GM21526 (cell line): ENCODE data around the gene RHBDL1.

Source experiments
- ATAC-seq: cut with Tn5 transposase; IDR thresholded peaks from one replicate; pipeline ENCODE4 v1.9.1; 2021; ENCODE audit warnings: moderate library complexity; ENCODE audit not compliant: unreplicated experiment, low FRiP score

Gene RHBDL1

DNA sequence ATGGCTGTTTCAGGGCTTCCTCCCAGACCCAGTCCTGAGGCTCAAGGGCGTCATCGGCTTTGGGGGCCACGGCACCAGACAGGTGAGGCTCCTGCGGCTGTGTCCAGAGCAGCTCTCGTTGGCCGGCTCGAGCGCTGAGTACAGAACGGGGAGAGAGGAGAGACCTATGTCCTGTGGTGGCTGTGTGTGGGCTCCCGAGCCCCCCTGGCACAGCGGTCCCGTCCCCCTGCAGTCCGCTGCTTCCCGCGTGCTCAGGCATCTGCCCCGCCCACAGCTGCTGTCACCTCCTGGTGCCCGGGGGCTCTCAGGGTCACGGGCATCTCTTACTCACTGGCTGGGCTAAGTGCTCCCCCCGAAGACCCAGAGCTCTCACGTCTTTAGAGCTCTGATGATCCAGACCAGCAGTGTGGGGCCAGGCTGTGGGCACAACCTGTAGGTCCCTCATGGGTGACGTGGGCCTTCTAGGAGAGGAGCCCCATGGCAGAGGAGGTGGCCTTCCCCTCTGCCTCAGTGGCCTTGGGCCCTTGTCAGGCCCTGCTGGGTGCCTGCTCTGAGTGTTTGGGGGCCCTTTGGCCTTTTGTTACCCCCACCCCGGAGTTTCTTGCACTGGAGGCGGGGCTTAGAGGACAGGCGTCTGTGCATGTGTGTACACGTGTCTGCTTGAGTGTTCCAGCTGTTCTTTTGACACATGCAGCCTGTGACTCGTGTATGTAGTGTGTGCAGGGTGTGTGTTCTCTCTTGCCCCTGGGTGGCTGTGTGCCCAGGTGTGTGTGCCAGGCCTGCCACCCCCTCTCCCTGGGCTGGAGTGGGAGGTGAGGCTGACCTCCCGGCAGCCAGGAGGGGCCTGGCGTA, 22.8 kb upstream of the RHBDL1 start:
- ATAC-seq, result no peak

DNA sequence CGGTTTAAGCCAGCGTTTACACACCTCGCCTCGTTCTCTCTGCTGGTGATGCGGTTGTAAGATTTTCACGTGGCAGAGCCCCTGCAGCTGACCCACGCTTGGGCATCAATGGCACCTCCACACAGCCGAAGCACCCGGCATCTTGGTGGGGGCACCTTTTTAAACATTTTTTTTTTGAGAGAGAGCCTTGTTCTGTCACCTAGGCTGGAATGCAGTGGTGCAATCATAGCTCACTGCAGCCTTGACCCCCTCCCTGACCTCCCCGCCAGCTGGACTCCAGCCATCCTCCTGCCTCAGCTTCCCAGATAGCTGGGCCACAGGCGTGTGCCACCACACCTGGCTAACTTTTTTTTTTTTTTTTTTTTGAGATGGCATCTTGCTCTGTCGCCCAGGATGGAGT, 21.4 kb upstream of the RHBDL1 start:
- ATAC-seq, result no peak

DNA sequence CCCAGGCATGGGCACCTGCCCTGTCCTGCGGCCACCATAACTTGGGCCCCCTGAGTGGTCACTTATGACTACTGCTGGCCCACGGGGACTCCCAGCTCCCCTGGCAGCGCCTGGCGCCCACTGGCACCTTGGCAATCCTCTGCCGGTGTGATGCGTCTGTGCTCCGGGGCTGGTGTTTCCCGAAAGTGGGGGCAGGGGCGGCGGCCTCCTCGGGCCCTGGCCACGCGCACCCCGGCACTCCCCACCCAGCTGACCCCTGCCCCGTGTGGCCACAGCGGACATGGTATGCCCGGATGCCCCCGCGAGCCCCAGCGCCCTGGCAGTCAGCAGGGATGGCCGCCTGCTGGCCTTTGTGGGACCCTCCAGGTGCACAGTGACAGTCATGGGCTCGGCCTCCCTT, 18.0 kb upstream of the RHBDL1 start:
- no peak for ATAC-seq

DNA sequence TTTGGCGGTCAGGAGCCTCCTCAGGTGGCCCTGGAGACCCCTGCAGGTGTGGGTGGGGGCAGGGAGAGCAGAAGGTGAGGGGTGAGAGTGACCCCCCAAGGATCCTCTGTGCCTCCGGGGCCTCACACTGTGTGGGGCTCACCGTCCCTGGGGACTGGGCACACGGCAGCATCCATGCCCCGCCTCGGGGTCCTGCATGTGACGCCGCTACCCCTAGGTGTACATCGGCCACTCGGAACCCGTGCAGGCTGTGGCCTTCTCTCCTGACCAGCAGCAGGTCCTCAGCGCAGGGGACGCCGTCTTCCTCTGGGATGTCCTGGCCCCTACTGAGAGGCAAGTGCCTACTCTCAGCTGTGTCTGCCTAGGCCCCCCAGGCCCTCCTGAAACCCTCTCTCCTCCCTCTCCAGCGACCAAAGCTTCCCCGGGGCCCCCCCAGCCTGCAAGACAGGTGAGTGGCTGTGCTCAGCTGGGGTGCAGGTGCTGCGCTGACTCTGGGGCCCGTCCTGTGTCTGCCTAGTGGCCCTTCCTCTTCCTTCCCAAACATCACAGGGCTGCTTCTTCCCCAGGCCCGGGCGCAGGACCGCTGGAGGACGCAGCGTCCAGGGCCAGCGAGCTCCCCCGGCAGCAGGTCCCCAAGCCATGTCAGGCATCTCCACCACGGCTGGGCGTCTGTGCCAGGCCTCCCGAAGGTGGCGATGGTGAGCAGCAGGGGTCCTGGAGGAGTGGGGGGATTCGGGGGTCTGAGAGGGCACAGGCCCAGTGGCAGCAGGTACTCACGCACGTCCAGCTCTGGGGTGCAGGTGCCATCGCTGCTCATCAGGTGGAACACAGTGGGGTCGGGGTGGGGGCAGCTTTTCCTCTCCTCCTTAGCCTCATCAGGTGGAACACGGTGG, 16.5 kb upstream of the RHBDL1 start:
- ATAC-seq, result no peak

DNA sequence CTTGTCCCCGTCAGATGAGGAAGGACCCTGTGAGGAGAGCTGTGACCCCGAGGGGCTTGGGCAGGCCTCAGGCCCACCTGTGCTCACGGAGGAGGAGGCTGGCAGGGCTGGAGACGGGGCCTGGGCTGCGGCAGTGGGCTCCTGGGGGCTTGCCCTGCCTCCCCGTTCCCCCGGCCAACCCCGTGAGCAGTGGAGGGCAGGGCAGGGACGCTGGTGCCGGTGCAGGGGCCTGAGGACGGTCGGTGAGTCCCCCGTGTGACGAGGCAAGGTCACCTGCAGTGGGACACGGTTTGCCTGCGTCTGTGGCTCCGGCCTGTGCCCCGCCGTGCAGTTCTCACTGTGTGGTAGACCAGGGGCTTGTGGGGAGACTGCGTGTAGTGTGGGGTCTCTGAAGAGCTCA, 15.9 kb upstream of the RHBDL1 start:
- no peak for ATAC-seq

DNA sequence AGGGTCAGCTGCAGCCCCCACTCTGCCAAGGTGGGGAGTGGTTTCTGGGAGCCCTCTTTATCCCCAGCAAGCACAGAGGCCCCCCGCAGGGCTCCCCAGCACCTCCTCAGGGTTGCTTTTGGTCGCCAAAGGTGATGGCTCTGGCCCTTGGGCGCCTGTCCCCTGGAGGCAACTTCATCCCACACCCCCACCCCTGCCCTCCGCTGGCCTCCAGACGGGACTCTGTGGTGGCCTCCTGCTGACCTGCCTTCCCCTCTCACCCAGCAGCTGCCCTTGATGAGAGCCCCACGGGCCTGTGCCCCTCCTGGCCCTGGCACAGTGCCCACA, 15.4 kb upstream of the RHBDL1 start:
- no peak for ATAC-seq

DNA sequence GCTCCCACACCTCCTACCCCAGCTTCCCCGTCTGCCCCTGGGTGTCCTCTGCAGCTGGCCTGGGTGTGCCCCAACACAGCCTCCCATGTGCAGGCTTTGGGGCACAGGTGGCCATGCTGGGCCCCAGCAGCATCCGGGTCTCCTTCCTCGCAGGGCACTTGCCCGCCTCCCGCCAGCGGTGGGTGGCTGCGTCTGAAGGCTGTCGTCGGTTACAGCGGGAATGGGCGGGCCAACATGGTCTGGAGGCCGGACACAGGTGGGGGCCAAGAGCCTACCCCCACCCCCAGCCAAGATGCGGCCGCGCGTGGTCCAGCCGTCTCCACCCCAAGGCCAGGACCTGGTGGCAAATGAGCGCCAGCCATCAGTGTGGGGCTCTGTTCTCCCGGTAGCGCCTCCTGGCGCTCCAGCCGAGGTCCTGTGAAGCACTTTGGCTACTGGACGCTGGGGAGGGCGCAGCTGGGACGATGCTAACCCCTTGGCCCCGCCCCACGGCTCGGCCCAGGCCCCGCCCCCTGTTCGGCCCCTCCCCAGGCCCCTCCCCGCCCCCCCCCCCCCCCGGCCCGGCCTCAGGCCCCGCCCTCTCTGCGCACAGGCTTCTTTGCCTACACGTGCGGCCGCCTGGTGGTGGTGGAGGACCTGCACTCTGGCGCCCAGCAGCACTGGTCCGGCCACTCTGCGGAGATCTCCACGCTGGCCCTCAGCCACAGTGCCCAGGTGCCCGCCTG, 14.8 kb upstream of the RHBDL1 start:
- peak; percentile 32 for ATAC-seq

DNA sequence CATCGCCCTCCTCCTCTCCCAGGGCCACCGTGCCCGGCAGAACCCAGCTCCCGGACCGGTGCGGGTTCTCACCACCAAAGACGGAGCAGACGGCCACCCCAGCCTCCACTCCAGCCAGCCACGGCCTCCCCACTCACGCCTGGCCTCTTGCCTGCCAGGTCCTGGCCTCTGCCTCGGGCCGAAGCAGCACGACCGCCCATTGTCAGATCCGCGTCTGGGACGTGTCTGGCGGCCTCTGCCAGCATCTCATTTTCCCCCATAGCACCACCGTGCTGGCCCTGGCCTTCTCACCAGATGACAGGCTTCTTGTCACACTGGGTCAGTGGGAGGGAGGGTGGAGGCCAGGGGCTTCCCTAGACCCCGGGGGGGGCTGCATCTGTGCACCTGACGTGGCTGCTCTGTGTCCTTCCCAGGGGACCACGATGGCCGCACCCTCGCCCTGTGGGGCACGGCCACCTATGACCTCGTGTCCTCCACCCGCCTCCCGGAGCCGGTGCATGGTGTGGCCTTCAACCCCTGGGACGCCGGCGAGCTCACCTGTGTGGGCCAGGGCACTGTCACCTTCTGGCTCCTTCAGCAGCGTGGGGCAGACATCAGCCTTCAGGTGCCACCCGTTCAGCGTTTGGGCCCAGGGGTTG, 14.2 kb upstream of the RHBDL1 start:
- no peak for ATAC-seq

DNA sequence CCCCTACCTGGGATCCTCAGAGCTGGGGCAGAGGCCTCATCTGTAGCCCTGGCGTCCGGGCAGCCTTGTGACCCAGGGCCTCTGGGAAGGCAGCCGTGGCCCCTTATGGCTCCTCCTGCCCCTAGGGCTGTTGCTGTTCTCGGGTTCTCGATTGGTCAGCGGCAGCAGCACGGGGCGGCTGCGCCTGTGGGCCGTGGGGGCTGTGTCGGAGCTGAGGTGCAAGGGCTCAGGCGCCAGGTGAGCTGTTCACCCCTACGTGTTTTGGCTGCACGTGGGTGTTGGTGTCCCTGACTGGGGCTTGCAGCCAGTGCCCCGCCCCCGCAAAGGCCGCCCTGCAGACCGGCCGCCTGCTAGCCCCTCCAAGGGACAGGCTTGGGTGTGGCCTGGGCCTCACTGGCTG, 13.4 kb upstream of the RHBDL1 start:
- no peak for ATAC-seq

DNA sequence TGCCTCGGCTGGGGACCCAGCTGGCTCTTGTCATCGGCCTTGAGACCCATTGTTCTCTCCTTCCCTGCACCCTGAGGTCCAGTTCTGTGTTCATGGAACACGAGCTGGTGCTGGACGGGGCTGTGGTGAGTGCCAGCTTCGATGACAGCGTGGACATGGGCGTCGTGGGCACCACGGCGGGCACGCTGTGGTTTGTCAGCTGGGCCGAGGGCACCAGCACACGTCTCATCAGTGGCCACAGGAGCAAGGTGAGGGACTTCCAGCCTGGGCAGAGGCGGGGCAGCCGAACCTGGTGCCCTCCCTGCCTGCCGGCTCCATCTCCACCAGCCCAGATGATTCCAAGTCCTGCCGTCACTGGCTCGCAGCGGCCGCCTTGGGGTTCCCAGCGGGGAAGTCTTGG, 12.9 kb upstream of the RHBDL1 start:
- ATAC-seq, result no peak

DNA sequence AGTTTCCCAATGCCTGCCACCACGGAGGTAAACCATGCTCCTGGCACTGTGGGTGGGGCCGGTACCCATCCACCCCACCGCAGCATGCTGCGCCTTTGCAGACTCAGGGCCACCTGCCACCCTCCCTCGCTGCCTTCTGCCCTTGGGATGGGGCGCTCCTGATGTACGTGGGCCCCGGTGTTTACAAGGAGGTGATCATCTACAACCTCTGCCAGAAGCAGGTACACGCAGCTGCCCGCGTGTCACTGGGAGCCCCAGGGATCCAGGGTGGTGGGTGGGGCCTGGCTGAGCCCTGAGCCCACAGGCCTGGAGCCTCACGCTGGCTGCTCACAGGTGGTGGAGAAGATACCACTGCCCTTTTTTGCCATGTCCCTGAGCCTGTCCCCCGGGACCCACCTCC, 8.9 kb upstream of the RHBDL1 start:
- ATAC-seq, result no peak

DNA sequence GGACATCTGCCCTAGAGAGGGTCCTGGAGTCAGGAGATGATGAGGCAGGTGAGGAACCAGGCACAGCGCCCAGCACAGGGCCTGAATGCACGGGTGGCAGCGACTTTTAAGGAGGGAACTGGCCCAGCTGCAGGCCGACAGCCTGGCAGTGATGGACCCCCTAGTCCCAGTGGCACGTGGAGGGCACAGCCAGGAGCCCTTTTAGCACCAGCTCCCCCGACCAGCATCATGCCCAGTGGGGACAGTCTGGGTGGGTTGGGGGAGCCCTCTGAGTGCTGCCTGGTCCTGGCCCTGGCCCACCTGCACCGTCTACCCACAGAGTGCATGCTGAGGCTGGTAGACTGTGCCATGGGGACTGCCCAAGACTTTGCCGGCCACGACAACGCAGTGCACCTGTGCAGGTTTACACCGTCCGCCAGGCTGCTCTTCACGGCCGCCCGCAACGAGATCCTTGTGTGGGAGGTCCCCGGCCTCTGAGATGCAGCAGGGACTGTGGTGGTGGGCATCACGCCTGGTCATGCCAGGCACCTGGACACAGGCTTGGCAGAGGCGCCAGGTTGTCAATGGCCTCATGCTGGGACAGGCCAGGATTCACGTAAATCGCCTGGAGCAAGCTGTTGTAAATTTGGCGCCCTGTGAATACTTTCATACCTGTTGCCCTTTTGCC, 8.2 kb upstream of the RHBDL1 start:
- no peak for ATAC-seq

DNA sequence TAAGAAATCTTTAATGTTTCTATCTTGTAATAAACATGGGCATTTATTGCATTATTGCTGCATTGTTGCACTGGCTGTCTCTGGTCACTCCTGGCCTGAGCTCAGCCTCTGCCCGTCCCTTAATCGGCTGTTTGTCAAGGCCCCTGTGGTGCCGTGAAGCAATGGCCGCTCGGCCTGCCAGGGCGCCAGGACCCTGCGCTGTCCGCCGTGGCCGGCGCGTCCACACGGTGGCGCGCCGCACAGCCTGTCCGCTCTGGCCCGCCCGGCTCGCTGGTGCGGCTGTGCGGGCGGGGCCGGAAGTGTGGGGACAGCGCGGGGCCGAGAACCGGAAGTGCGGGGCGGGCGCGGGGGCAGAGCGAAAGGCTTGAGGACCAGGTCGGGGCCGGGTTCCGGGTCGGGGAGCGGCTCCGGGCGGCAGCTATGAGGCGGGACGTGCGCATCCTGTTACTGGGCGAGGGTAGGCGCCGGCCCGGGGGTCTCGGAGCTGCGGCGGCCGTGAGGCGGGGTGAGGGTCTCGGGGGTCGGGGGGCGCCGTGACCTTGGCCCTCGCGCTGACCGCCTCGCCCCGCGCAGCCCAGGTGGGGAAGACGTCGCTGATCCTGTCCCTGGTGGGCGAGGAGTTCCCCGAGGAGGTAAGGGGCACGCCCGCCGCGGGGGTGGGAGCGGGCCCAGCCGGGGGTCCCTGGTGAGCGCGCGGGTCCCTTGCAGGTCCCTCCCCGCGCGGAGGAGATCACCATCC, 7.5 kb upstream of the RHBDL1 start, which contains the start of gene RHOT2:
TSS of gene RHOT2 (plus strand) at position 353 of the 739 bp plus-strand sequence. CDS start at position 421, 68 bp downstream.
- ATAC-seq, result peak; percentile 62

DNA sequence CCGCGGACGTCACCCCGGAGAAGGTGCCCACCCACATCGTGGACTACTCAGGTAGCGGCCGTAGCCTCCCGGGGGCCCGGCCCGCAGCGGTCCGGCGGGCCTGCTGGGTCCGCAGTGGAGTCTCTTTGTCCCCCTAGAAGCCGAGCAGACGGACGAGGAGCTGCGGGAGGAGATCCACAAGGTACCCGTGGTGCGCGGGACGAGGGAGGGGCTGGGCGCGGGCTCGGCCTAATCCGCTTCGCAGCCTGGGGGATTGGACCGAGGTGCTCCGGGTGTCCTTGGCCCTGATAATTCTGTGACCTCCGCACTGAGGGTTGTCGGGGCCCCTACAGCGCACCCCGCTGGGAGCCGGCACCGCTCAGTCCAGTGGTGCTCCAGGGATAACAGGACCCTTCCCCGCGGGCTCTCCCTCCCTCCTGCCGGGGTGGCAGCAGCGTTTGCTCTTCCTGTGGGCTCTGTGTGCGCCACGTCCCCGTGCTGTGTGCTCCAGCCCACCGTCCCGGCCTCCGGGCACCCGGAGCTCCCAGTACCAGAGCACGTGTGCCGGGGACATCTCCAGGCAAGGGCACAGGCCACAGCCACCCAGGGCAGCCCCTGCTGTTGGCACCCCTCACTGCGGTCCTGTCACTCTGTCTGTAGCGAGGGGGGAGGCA, 6.8 kb upstream of the RHBDL1 start:
- no peak for ATAC-seq

DNA sequence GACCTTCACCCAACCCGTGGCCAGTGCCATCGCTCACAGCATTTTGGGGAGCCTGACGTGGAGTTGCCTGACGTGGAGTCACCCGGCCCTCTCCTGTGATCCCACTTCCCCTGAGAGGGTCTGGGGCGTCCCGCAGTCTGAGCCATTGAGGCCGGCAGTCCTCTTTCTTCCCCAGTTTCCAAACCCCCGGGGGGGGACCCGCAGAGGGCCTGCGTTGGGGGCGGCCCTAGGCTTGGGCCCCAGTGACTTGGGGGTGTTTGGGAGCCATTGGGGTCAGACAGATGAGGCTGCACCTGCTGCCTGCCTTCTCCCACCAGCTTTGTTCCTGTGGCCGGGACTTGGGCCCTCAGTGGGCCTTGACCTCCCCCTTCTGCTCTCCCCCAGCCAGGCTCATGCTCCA, 5.8 kb upstream of the RHBDL1 start:
- ATAC-seq, result no peak

DNA sequence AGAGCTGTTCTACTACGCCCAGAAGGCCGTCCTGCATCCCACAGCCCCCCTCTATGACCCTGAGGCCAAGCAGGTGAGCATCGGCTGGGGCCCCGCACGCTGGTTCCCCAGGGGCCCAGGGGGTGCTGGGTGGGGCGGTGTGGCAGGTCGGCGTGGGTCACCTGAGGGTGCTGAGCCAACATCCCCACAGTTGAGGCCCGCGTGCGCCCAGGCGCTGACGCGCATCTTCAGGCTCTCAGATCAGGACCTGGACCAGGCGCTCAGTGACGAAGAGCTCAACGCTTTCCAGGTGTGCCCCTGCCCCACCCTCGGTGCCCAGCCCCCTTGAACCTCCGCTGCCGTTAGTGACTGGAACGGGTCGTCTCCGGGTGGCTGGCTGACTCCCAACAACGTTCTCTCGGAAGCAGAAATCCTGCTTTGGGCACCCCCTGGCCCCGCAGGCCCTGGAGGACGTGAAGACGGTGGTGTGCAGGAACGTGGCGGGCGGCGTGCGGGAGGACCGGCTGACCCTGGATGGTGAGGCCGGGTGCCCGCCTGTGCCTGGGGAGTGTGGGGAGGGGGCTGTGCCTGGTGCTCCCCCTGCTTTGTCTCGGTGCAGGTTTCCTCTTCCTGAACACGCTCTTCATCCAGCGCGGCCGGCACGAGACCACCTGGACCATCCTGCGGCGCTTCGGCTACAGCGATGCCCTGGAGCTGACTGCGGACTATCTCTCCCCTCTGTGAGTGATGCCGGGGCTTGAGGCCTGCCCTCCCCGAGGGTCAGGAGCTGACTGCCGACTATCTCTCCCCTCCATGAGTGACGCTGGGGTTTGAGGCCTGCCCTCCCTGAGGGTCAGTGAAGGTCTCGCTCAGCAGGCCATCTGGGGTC, 4.8 kb upstream of the RHBDL1 start:
- no peak for ATAC-seq

DNA sequence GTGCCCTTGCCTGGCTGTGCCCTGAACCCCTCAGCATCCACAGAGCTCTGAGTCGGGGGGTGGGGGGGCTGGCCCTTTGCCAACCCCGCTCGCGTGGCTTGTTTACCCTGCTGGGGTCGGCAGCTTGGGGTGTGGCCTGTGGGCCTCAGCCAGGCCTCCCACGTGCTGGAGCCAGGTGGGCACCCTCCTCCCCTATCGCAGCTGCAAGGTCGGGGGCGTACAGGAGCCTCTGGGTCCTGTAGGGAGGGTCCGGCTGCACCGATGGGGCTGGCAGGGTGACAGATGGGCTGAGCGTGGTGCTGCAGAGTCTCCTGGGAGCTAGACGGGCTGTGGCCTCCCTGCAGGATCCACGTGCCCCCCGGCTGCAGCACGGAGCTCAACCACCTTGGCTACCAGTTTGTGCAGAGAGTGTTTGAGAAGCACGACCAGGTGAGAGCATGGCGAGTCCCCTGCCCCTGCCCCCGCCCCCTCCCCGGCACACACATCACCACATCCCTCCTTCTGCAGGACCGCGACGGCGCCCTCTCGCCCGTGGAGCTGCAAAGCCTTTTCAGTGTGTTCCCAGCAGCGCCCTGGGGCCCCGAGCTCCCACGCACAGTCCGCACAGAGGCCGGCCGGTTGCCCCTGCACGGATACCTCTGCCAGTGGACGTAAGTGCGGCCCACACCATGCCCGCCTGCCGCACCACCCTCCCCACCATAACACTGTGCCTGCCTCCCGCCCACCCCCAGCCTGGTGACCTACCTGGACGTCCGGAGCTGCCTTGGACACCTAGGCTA, 3.9 kb upstream of the RHBDL1 start:
- no peak for ATAC-seq
